Fibroblast of skin of right biceps (primary cell): Measurements from ENCODE around the gene NIPAL3.
"Not testable (repeated sequence)": the region's sequence is repeated elsewhere in the genome, so short reads cannot be mapped to it uniquely, and the experiment has no call there.

Experiments
- DNase-seq: peaks from one replicate; pipeline ENCODE4 v3.0.0-alpha.2; 2013

The NIPAL3 gene

DNA sequence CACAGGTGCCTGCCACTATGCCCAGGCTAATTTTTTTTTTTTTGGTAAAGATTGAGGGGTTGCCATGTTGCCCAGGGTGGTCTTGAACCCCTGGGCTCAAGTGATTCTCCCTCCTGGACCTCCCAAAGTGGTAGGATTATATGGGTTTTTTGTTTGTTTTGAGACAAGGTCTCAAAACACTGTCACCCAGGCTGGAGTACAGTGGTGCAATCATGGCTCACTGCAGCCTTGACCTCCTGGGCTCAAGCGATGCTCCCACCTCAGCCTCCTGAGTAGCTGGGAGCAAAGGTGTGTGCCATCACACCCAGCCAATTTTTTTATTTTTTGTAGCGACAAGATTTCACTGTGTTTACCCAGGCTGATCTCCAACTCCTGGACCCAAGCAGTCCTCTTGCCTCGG lies 78.2 kb downstream of the NIPAL3 start:
- DNase-seq, result no peak

DNA sequence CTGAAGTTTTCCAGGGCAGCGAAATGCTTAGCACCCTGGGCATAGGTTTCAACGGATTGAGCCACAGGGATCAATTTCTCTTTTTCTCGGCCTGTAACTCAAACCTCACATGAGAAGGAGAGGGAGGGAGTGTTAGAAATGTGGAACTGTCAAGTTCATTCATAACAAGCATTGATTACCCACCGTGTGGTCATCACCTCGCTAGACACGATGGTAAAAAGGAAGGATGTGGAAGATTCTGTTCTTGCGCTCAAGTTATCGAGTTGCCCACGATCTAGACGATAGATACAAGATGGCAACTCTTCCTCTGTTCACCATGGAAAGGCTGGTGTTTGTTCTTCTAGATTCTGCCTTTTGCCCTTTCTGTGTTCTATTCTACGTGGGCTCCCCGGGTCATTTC lies 83.0 kb downstream of the NIPAL3 start:
- no peak for DNase-seq

DNA sequence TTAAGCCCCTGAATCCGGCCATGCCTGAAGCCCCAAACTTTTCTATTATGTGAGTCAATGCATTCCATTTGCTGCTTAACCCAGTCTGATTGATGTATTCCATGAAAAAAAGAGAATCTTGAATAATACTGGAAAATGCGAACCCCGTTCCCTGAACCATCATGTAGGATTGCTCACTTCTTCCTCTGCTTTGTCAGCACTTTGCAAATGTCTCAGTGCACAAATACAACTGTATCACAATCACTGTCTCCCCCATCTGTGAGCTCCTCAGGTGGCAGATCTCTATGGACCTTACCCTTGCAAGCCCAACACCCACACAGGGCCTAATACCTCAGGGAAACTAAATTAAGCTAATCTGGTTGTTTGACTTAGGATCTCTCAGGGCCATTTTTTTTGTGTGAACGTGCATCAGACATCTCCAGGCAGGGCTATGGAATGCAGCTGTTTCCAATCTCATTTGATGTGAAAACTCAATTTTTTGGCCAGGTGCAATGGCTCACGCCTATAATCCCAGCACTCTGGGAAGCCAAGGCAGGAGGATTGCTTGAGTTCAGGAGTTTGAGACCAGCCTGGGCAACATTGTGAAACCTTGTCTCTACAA lies 84.9 kb downstream of the NIPAL3 start:
- no peak for DNase-seq

DNA sequence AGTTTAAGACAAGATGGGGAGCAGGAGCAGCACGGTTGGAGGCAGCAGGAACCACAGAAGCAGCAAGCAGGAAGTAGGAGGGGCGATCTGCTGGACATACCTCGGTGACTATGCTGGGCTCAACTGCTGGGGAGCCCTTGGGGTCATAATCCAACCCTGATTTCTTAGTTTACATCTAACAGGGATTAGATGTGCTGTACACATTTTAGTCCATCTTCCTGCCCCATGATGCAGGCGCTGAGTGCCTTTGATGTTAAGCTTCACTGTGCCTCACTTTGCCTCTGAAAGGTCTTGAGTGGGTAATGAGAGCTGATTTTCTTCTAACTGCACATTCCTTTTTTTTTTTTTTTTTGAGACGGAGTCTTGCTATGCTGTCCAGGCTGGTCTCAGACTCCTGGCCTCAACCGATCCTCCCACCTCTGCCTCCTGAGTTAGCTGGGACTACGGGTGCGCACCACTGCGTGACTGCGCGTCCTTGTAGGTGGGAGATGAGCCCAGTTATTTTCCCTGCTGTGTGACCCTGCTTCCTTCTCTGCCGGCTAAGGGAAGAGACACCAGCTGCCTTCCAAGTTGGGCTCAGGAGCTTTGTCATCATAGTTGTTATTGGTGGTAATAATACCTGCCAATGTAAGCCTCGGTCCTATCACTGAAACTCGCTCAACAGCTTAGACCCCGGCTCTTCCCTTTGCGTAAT lies 85.9 kb downstream of the NIPAL3 start:
- DNase-seq, result peak; percentile 12

DNA sequence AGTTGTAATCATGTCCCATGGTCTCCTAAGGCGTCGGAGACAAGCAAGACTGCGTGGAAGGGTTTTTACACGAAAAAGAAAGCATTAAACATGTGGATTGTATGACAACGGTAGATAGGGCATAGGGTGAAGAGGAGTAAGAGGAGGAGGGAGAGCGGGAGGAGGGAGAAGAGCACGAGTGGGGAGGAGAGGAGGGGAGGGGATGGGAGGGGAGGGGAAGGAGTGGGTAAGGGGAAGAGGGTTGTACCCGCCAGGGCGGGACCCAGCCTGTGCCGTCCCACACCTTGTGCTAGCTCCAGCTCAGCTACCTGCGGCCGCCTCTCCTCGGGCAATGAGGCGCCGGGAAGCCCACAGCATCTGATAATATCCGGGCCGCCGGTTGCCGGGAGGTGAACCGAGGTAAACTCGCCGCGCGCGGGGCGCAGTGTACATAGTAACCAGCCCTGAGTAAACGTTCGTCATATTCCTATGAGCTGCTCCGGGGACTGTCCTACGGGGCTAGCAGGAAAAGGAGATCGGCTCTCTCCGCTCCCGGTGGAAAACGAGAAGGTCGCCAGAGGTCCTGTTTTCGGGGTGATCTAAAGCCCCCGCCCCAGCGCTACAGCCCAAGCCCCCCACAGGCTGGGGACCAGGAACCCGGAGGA lies 86.6 kb downstream of the NIPAL3 start:
- DNase-seq, result peak; percentile 65

DNA sequence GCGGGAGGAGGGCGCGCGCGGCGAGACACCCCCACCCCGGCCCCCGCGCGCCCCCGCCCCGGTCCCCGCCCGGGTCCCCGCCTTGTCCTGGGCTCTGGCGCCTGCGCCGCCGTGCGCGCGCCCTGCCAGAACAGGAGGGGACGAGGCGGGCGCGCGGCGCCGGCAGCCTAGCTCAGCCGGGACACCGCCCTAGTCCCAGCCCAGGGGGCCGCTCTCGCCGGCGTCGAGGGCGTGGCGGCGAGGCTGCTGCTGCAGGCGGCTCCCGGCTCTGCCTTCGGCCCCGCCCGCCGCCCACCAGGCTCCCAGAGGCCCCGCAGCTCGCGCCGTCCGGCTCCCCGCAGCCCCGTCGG lies 87.1 kb downstream of the NIPAL3 start, which contains the start of gene RCAN3:
RCAN3 (plus strand) TSS at position 128 of the 350 bp plus-strand sequence. CDS start 11,537 bp downstream, outside the sequence.
- peak; percentile 89 for DNase-seq

DNA sequence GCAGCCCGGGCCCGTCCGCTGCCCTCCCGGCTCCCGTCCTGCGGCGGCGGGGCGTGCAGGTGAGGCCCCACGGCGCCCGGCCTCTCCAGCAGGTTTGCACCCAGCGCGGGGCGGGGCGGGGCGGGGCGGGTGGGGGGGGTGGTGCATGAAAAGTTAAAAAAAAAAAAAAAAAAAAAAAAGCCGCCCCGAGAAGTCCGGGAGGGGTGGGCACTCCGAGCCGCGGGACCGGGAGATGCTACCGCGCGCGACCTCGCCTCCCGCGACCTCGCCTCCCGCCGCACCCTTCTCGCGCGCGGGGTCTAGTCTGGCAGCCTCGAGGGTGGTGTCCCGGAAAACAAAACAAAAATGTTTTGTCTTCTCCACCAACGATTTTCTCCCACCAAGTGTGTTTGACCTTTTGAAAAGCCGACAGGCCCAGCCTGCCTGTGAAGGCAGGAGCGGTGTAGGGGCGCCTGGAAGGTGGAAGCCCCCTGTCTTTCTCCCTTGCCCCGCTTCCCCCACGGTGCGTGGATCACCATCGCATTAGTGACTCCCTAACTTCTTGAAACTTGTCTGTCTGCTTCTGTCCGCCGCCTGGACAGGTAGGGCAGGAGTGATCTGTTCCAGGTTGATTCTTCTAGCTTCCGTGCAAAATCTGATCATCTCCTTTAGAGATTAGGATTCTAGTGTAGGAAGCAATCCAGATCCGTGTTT lies 87.6 kb downstream of the NIPAL3 start:
- no peak for DNase-seq

DNA sequence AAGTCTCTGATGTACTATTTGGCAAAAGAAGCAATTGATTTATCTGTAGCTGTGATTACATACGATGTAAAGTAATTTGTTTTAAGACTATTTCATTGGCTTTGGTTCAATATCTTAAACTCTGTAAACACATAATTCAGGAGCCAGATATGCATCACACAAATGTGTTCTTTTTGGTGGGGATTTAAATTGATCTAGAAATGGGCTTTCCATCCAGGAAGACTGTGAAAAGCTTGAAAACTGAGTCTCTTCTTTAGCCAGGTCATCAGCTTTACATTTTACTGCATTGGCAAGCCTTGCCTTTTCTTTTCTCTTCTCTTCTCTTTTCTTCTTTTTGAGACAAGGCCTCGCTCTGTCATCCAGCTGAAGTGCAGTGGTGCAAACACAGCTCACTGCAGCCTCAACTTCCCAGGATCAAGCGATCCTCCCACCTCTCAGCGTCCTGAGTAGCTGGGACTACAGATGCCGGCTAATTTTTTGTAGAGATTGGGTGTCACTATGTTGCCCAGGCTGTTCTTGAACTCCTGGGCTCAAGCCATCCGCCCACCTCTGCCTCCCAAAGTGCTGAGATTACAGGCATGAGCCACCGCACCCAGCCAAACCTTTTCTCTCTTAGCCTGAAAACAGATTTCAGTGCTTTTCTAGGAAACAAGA lies 88.4 kb downstream of the NIPAL3 start:
- no peak for DNase-seq

DNA sequence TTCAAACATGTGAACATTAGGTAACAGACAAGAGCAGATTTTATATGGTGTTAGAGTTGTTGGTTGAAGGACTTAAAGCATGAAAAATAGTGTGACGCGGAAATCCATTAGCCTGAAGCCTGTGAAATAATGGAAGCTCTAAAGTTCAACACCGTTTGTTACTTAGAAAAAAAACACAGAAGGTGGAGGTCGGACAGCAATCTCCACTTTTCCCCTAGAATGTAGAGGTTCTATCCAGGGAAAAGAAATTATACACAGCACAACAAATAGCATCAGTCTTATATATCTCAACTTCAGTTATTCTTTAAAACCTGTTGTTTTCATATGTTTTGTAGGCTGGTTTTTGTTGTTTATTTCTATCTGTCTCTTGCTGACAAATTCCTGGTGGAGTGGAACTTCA lies 89.0 kb downstream of the NIPAL3 start:
- no peak for DNase-seq

DNA sequence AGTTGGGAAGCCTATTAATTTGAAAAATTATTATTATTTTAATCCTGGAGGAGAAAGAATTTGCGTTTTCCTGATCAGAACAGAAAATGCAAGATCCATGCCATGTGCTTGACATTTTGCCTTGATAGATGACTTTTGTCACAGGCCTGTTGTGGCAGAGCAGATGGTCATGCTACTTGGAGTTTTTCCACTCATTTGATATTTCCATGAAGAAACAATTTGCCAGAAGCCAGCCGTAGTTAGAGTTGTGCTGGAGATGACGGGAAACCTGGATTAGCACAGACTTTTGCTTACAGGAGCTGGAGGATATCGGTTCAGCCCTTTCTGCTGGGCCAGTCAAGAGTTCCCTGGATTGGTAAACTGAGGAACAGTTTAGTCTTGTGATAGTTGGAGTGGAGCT lies 90.2 kb downstream of the NIPAL3 start:
- DNase-seq, result no peak

DNA sequence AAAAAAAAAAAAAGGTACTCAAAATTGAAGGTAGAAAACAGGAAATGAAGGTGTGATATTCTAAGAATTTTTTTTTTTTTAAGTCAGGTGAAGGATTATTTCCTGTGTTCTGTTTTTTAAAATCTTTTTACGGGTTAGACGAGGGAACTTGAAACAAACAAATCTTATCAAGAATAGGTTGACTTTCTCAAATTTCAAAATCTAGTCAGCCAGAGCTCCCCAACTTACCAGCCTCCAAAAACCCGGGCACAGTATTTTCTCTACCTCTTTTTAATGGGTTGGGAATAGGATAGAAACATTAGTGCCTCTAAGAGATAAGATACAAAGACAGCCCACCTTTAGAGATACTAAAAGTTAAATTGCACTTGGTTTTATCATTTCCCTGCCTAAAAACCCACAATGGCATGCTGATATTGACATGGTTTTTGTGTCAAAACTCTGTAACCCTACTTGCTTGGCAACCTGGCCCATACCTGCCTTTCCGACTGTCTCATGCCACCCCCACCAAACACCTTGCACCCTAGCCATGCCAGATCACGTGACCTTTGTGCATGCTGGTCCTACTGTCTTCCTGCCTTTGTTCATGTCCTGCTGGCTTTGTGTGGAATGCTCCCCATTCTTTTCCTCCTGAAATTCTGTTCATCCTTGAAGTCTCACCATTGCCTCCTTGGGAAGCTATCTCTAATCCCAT lies 91.2 kb downstream of the NIPAL3 start:
- no peak for DNase-seq

DNA sequence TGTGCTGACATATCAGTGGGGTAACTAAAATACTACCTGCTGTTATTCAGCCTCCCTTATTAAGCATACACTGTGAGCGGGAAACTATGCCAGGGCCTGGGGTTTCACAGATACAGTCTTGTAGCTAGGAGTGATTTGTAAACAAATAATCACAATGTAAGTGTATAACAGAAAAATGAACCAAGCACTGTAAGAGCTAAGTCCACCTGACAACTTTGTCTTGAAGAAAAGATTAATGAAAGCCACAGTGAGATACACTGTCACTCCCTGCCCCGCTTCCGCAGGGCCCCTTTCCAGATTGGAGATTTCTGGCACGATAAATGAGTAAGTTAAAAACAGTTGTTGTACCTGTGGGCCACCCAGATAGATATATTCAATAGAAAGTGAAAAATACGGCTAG lies 91.8 kb downstream of the NIPAL3 start:
- DNase-seq, result no peak

DNA sequence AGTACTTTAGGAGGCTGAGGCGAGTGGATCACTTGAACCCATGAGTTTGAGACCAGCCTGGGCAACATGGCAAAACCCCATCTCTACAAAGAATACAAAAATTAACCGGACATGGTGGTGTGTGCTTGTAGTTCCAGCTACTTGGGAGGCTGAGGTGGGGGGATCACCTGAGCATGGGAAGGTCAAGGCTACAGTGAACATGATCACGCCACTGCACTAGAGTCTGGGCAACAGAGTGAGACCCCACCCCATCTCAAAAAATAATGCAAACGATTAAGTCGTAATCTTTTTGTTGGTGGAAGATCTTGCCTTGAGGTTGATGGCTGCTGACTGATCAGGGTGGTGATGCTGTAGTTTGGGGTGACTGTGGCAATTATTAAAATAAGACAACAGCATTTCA lies 93.3 kb downstream of the NIPAL3 start:
- DNase-seq, result no peak

DNA sequence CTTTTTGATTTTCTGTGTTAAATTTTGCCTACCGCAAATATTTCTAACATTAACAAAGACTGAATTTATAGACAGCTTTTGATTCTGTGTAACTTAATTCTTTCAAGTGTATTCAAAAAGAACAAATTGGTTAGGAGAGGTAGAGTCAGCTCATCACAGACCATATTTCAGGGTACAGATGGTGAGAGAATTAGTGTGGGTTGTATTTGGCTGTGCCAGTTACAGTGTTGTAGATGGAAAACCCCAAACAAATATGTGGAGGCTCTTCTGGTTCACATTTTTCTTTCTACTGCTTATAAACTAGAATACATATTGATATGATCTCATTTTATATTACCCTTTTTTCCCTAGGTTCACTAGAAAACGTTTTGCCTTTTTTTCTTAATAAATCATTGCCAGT lies 98.1 kb downstream of the NIPAL3 start:
- no peak for DNase-seq

DNA sequence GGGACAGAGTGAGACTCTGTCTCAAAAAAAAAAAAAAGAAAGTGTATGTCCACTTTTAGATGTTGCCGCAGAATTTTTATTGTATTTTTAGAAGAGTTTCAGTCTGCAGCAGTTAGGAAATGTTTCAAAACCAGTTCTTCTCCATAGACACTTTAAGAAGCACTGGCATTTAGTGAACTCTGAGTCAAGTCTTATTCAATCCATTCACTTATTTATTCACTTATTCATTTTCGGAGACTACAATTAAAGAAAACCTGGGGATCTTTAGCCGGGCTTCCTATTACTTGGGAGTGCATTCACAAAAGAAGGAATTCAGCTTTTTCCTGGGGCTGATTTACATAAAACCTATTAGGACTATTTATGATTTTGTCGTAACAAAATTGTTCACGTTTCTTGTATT lies 99.3 kb downstream of the NIPAL3 start:
- DNase-seq, result no peak

DNA sequence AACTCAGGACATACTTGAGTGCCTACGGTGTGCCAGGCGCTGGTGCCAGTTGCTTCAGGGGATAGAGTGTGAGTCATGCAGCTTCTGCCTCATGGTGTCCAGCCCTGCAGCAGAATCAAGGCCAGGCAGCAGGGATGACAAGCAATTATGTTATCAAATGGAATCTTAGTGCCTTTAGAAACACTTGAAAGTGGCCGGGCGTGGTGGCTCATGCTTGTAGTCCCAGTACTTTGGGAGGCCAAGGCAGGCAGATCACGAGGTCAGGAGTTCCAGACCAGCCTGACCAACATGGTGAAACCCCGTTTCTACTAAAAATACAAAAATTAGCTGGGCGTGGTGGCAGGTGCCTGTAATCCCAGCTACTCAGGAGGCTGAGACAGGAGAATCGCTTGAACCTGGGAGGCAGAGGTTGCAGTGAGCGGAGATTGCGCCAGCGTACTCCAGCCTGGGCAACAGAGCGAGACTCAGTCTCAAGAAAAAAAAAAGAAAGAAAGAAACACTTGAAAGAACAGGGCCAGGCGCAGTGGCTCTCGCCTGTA lies 100.1 kb downstream of the NIPAL3 start:
- DNase-seq, result peak; percentile 8

DNA sequence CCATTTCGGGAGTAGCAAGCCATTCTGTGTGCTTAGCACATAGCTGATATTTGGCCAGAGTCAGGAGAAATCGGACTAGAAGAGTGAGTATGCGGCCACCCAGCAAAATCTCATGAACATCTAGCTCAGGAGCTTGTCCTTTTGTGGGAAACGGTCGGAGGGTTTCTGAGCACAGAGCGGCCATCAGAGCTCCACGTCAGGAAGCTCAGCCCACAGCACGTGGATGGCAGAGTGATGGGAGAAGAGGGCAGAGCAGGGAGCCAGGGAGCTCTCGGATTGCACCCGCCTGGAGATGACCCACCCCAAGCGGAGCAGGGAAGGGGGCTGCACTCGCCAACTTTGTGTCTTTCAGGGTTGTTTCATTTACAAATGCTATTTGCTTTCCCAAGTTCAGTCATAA lies 100.9 kb downstream of the NIPAL3 start:
- no peak for DNase-seq

DNA sequence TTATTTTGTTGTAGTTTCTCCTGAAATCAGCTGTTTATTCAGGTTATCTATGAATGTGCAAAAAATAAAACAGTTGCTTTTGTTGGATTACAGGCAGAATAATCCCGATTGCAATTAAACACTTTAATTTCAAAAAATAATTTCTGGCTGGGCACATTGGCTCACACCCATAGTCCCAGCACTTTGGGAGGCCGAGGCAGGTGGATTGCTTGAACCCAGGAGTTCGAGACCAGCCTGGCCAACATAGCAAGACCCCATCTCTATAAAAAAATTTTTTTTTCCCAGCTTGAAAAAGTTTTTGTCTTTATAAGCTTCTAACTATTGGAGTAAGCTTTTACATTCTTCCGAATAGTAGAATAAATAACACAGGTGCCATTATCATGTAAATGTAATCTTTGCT lies 102.3 kb downstream of the NIPAL3 start:
- no peak for DNase-seq

DNA sequence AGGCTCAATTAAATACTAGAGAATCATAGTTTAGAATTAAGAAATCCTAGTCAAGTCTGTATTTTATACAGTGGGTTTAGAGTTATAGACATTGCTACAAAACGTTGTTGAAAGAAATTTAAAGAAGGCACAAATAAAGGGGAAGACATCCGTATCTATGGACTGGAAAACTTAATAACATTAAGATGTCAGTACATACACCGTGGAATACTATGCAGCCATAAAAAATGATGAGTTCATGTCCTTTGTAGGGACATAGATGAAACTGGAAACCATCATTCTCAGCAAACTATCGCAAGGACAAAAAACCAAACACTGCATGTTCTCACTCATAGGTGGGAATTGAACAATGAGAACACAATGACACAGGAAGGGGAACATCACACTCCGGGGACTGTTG lies 104.7 kb downstream of the NIPAL3 start:
- not testable (repeated sequence) for DNase-seq
